HEK293 (cell line): ENCODE measurements around the gene POC1B.

Experiments used
- GLI4 ChIP-seq: fragments of 450-650 bp; formaldehyde crosslinking; IDR thresholded peaks from 2 replicates; pipeline ENCODE4 v1.5.1; 2016; ENCODE audit warnings: missing biosample characterization, missing genetic modification characterization
- ZBTB17 ChIP-seq: fragments of 450-650 bp; formaldehyde crosslinking; IDR thresholded peaks from 2 replicates; pipeline ENCODE4 v1.5.1; 2016; ENCODE audit warnings: missing biosample characterization, missing genetic modification characterization
- TF ChIP-seq, protein P1 (sequence below): fragments of 450-650 bp; formaldehyde crosslinking; IDR thresholded peaks from 2 replicates; pipeline ENCODE4 v1.5.1; 2016; ENCODE audit warnings: missing biosample characterization, missing genetic modification characterization

DNA sequence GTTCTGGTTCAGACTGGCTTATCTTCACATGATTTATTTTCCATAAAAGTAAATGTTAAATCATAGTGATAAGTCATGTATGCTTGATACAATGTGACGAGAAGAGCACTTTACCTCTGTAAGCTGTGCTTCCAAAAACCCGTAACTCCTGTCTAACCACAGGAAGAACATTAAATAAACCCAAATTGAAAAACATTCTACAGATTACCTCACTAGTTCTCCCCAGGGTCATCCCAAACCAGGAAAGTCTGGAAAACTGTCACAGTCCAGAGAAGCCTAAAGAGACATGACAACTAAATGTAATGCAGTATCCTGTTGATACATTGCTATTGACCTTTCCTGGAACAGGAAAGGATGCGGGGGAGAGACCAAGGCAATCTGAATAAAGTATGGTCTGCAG, 141.0 kb downstream of the POC1B start:
- TF ChIP-seq, protein P1, sequence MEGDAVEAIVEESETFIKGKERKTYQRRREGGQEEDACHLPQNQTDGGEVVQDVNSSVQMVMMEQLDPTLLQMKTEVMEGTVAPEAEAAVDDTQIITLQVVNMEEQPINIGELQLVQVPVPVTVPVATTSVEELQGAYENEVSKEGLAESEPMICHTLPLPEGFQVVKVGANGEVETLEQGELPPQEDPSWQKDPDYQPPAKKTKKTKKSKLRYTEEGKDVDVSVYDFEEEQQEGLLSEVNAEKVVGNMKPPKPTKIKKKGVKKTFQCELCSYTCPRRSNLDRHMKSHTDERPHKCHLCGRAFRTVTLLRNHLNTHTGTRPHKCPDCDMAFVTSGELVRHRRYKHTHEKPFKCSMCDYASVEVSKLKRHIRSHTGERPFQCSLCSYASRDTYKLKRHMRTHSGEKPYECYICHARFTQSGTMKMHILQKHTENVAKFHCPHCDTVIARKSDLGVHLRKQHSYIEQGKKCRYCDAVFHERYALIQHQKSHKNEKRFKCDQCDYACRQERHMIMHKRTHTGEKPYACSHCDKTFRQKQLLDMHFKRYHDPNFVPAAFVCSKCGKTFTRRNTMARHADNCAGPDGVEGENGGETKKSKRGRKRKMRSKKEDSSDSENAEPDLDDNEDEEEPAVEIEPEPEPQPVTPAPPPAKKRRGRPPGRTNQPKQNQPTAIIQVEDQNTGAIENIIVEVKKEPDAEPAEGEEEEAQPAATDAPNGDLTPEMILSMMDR (tag by site-specific recombination) = no peak
- TF ChIP-seq GLI4 (tag by site-specific recombination) (no peak), ZBTB17 (tag by site-specific recombination) (no peak)
